ENCODE measurements around the gene ATP2B3. TPM values are rescaled to one million over a fixed set of nuclear protein-coding genes. Genes with fewer than 3 reads are reported as not detected.

The ATP2B3 gene
- polyA plus RNA-seq, 1 experiment = 0.02 TPM

DNA sequence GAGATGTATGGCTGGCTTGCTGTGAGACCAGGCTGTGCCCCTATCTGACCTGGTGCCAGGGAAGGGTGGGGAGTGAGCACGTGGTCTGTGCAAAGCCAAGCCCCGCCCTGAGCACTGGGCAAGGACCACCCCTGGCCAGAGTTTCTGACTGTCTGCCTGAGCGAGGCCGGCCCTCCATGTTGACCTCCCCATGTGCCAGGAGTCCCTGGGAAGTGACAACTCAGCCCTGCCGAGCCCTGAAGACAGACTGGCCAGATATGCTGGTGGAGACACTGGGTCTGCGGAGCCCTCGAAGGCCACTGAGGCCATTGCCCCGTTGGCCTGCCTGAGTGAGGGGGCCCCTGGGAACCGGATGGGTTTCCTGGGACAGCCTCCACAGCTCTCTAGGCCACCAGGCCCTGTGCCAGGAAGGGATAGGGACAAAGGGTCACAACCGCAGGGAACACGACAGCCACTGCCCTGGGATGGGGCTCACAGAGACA is 29.8 kb upstream of the ATP2B3 start:
- Histone ChIP-seq H3K36me3 (ENCODE audit: control insufficient read depth, insufficient read depth, low read length) (no peaks in the 10 kb centered on the region), H3K4me3 (ENCODE audit: low read depth, low read length) (no peak overlapping the region), H3K27me3 (ENCODE audit: control insufficient read depth, insufficient read depth, low read length) (no peaks in the 10 kb centered on the region)
- no peak for DNase-seq (ENCODE audit: low read depth)
- POLR2A ChIA-PET = interaction anchor here (0.6 kb wide), 1 partner anchor 17 kb away, joined by 5 read pairs; no protein-coding TSS in a partner anchor
- TF ChIP-seq CTCF (IDR thresholded peaks at IDR 0.05; ENCODE audit: insufficient read depth, low read depth, low read length) = no peak
- CTCF ChIA-PET = interaction anchor here (1.0 kb wide), 1 partner anchor 16 kb away, joined by 4 read pairs; no protein-coding TSS in a partner anchor

GRCh38 chrX:153488231-153488914 is 29.1 kb upstream of the ATP2B3 start:
- no peak for TF ChIP-seq CTCF (IDR thresholded peaks at IDR 0.05; ENCODE audit: insufficient read depth, low read depth, low read length)
- Histone ChIP-seq H3K4me3 (ENCODE audit: low read depth, low read length) (no peak overlapping the region), H3K27me3 (ENCODE audit: control insufficient read depth, insufficient read depth, low read length) (no peaks in the 10 kb centered on the region), H3K36me3 (ENCODE audit: control insufficient read depth, insufficient read depth, low read length) (no peaks in the 10 kb centered on the region)
- no peak for DNase-seq (ENCODE audit: low read depth)
- ChIA-PET CTCF (interaction anchor here (0.5 to 1.1 kb wide), 4 partner anchors 16 to 27 kb away, joined by 3 to 4 read pairs (median 3); partner anchors contain the start of gene HAUS7), POLR2A (no interaction called here)

DNA sequence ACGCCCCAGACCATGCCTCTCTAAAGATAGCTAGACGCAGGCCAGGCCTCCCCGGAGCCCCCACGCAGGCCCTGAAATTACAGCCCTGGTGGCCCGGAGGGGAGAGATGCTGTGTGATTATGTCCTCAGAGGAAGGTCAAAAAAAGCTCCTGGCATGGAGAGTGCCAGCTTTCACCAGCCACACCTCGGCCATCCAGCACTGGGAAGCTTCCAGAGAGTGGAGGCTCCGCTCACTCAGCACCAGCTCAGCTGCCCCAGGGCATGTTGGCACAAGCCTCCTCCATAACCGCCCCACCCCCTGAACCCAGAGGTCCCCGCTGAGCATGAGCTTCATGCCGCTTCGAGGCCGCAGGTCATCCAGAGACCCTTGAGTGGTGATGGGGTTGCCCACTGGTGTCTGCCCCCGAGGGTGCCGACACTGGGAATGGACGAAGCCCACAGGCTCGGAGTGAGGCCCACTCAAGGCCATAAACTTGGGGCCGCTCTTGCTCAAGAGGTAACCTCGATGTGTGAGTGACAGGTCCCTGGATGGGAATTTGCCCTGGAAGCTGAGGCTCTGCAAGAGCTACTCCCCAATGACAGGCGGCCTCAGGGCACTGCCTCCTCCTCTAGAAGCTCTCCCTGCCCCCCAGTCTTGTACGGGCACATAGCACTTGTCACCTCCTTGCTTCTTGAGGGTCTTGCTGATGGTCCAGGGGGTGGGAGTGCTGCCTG is 27.1 kb upstream of the ATP2B3 start:
- CTCF ChIA-PET = interaction anchor here (1.3 to 3.3 kb wide), 2 partner anchors 16 to 18 kb away, joined by 4 to 23 read pairs; partner anchors contain the start of gene HAUS7
- no peak for DNase-seq (ENCODE audit: low read depth)
- Histone ChIP-seq H3K4me3 (ENCODE audit: low read depth, low read length) (no peak overlapping the region), H3K27me3 (ENCODE audit: control insufficient read depth, insufficient read depth, low read length) (no peaks in the 10 kb centered on the region), H3K36me3 (ENCODE audit: control insufficient read depth, insufficient read depth, low read length) (no peaks in the 10 kb centered on the region)
- no peak for TF ChIP-seq CTCF (IDR thresholded peaks at IDR 0.05; ENCODE audit: insufficient read depth, low read depth, low read length)
- POLR2A ChIA-PET = no interaction called here

- no peak for DNase-seq (ENCODE audit: low read depth)
- CTCF ChIA-PET = interaction anchor here (1.1 to 3.3 kb wide), 3 partner anchors 15 to 31 kb away, joined by 3 to 23 read pairs (median 4); partner anchors contain the start of gene HAUS7
- Histone ChIP-seq H3K36me3 (ENCODE audit: control insufficient read depth, insufficient read depth, low read length) (no peaks in the 10 kb centered on the region), H3K27me3 (ENCODE audit: control insufficient read depth, insufficient read depth, low read length) (no peaks in the 10 kb centered on the region), H3K4me3 (ENCODE audit: low read depth, low read length) (no peak overlapping the region)
- no peak for TF ChIP-seq CTCF (IDR thresholded peaks at IDR 0.05; ENCODE audit: insufficient read depth, low read depth, low read length)
- POLR2A ChIA-PET = no interaction called here
Observed at GRCh38 chrX:153491351-153491914, 26.0 kb upstream of the ATP2B3 start.

GRCh38 chrX:153491918-153492317 is 25.5 kb upstream of the ATP2B3 start:
- H3K36me3 ChIP-seq (ENCODE audit: control insufficient read depth, insufficient read depth, low read length) = no peaks in the 10 kb centered on the region
- ChIA-PET POLR2A (no interaction called here), CTCF (interaction anchor here (1.1 to 3.3 kb wide), 3 partner anchors 15 to 31 kb away, joined by 3 to 23 read pairs (median 4); partner anchors contain the start of gene HAUS7)
- H3K4me3 ChIP-seq (ENCODE audit: low read depth, low read length) = no peak overlapping the region
- no peak for DNase-seq (ENCODE audit: low read depth)
- H3K27me3 ChIP-seq (ENCODE audit: control insufficient read depth, insufficient read depth, low read length) = no peaks in the 10 kb centered on the region
- no peak for TF ChIP-seq CTCF (IDR thresholded peaks at IDR 0.05; ENCODE audit: insufficient read depth, low read depth, low read length)
